GM12878 (cell line): ENCODE measurements around the gene PSMD14. TPM values are rescaled to one million over a fixed set of nuclear protein-coding genes. Genes with fewer than 3 reads are reported as not detected.

Experiments
- ATAC-seq: fragments of 200-7000 bp; cut with Tn5 transposase; 3 replicates; pipeline ENCODE4 v1.9.1; 2020; ENCODE audit warnings: mild to moderate bottlenecking, moderate library complexity
- BruUV-seq: library from RNA; stranded (reverse); fragments of 400-500 nt; replicated peaks from 2 replicates; lab custom pipeline; 2021; lab: Mats Ljungman, UMichigan
- CTCF ChIA-PET: fragments of 300-600 bp; sonication (Branson Sonifier 250); formaldehyde crosslinking; extraction: SDS; loops from one replicate; lab custom pipeline; 2021; ENCODE audit warnings: inconsistent platforms; lab: Yijun Ruan, JAX
- POLR2A ChIA-PET: fragments of 350-600 bp; formaldehyde crosslinking; extraction: SDS; loops from one replicate; lab custom pipeline; 2021; ENCODE audit warnings: inconsistent platforms; lab: Charles Lee
- RAD21 ChIA-PET: fragments of 300-600 bp; sonication (Branson Sonifier 250); formaldehyde crosslinking; loops from one replicate; lab custom pipeline; 2023; ENCODE audit warnings: antibody characterized with exemption; ENCODE audit not compliant: unreplicated experiment; lab: Charles Lee
- SMC1A ChIA-PET: fragments of 300-600 bp; sonication (Branson Sonifier 250); formaldehyde crosslinking; loops from one replicate; lab custom pipeline; 2023; ENCODE audit not compliant: unreplicated experiment, uncharacterized antibody; lab: Charles Lee
- DNase-seq: peaks from one replicate; pipeline ENCODE4 v3.0.0-alpha.2; 2011; ENCODE audit warnings: low read depth, low spot score
- FAIRE-seq: peaks from 3 replicates; lab custom pipeline; 2011; peaks lifted over from hg19 to GRCh38; lab: Jason Lieb, UNC
- H2AFZ ChIP-seq: 2 replicates; pipeline ENCODE4 v1.6.0; 2011; ENCODE audit warnings: low read depth, low read length, control low read depth; ENCODE audit not compliant: control insufficient read depth
- H3K27ac ChIP-seq: 2 replicates; pipeline ENCODE4 v1.5.1; 2011; ENCODE audit warnings: control low read depth; ENCODE audit not compliant: control insufficient read depth, insufficient read depth
- H3K27me3 ChIP-seq, 2 experiments: replicated peaks in 1 of 2; 2 replicates each; pipeline versions ENCODE4 v1.6.0 to v1.6.1; 2011; ENCODE audit warnings: low read length in 1 of 2; ENCODE audit not compliant: control insufficient read depth in 2 of 2, insufficient read depth in 2 of 2
- H3K36me3 ChIP-seq, 2 experiments: 2 replicates each; pipeline ENCODE4 v1.5.1; 2011; ENCODE audit warnings: low read length in 1 of 2; ENCODE audit not compliant: control insufficient read depth in 2 of 2, insufficient read depth in 2 of 2
- H3K4me1 ChIP-seq: 2 replicates; pipeline ENCODE4 v1.6.1; 2011; ENCODE audit warnings: mild to moderate bottlenecking, low read length, moderate library complexity, mixed read lengths; ENCODE audit not compliant: control insufficient read depth, insufficient read depth
- H3K4me2 ChIP-seq: 2 replicates; pipeline ENCODE4 v1.6.0; 2011; ENCODE audit warnings: control low read depth; ENCODE audit not compliant: control insufficient read depth, insufficient read depth
- H3K4me3 ChIP-seq: fragments of 200-600 bp; sonication (generic); 2 replicates; pipeline ENCODE4 v1.5.1; 2016
- H3K79me2 ChIP-seq: 2 replicates; pipeline ENCODE4 v1.6.0; 2011; ENCODE audit warnings: low read length; ENCODE audit not compliant: control insufficient read depth, insufficient read depth
- H3K9ac ChIP-seq: 2 replicates; pipeline ENCODE4 v1.8.0; 2011; ENCODE audit warnings: low read length, control low read depth, mixed read lengths; ENCODE audit not compliant: control insufficient read depth, insufficient read depth
- H3K9me3 ChIP-seq: replicated peaks from 3 replicates; pipeline ENCODE4 v1.5.1; 2011; ENCODE audit warnings: mild to moderate bottlenecking, low read length; ENCODE audit not compliant: control insufficient read depth, insufficient read depth
- H4K20me1 ChIP-seq: 2 replicates; pipeline ENCODE4 v1.6.0; 2011; ENCODE audit not compliant: control insufficient read depth, insufficient read depth
- BACH1 ChIP-seq: fragments of 450-650 bp; IDR thresholded peaks from 2 replicates; pipeline ENCODE4 v1.6.1; 2017; ENCODE audit warnings: mild to moderate bottlenecking, borderline replicate concordance
- BCL3 ChIP-seq: IDR thresholded peaks from 2 replicates; pipeline ENCODE4 v1.6.1; 2011; ENCODE audit warnings: borderline replicate concordance, low read depth, mild to moderate bottlenecking, moderate library complexity, low read length; ENCODE audit not compliant: insufficient read depth, poor library complexity, severe bottlenecking
- CHD2 ChIP-seq: IDR thresholded peaks from 2 replicates; pipeline ENCODE4 v1.6.1; 2011; ENCODE audit warnings: low read depth, low read length, improper control_type of control experiment, borderline replicate concordance
- CHD4 ChIP-seq: fragments of 200-600 bp; sonication (generic); IDR thresholded peaks from 2 replicates; pipeline ENCODE4 v1.6.1; 2016; ENCODE audit warnings: mild to moderate bottlenecking
- FOS ChIP-seq: IDR thresholded peaks from 3 replicates; pipeline ENCODE4 v1.6.1; 2011; ENCODE audit warnings: borderline replicate concordance; ENCODE audit not compliant: insufficient read length; ENCODE audit errors: extremely low read depth
- HDAC6 ChIP-seq: fragments of 200-600 bp; sonication (generic); IDR thresholded peaks from one replicate; pipeline ENCODE4 v1.8.0; 2017; ENCODE audit warnings: antibody characterized with exemption; ENCODE audit not compliant: unreplicated experiment
- HDGF ChIP-seq: fragments of 450-650 bp; IDR thresholded peaks from 2 replicates; pipeline ENCODE4 v1.6.1; 2016; ENCODE audit warnings: antibody characterized with exemption
- JUNB ChIP-seq: IDR thresholded peaks from 2 replicates; pipeline ENCODE4 v1.6.1; 2016; ENCODE audit warnings: antibody characterized with exemption, mild to moderate bottlenecking
- LARP7 ChIP-seq: fragments of 450-650 bp; IDR thresholded peaks from 2 replicates; pipeline ENCODE4 v1.6.1; 2017; ENCODE audit warnings: mild to moderate bottlenecking
- NRF1 ChIP-seq: conservative IDR thresholded peaks from 2 replicates; pipeline ENCODE4 v1.6.1; 2011; ENCODE audit warnings: mild to moderate bottlenecking, low read depth, low read length, improper control_type of control experiment
- PAX8 ChIP-seq: fragments of 450-650 bp; IDR thresholded peaks from 2 replicates; pipeline ENCODE4 v1.6.1; 2017; ENCODE audit warnings: mild to moderate bottlenecking, moderate library complexity
- PBX3 ChIP-seq: IDR thresholded peaks from 2 replicates; pipeline ENCODE4 v1.6.1; 2011; ENCODE audit warnings: mild to moderate bottlenecking, low read depth, low read length, moderate library complexity; ENCODE audit not compliant: insufficient replicate concordance
- SMAD1 ChIP-seq: fragments of 450-650 bp; IDR thresholded peaks from 2 replicates; pipeline ENCODE4 v1.6.1; 2018; ENCODE audit warnings: mild to moderate bottlenecking, low read depth; ENCODE audit not compliant: partially characterized antibody
- TCF3 ChIP-seq: IDR thresholded peaks from 2 replicates; pipeline ENCODE4 v1.6.1; 2012; ENCODE audit warnings: low read depth, mild to moderate bottlenecking, low read length, borderline replicate concordance; ENCODE audit not compliant: insufficient read depth
- USF2 ChIP-seq: IDR thresholded peaks from 2 replicates; pipeline ENCODE4 v1.6.1; 2011; ENCODE audit warnings: low read depth, low read length, improper control_type of control experiment, borderline replicate concordance
- YBX1 ChIP-seq: fragments of 450-650 bp; IDR thresholded peaks from 2 replicates; pipeline ENCODE4 v1.6.1; 2016; ENCODE audit warnings: antibody characterized with exemption
- ZNF384 ChIP-seq: IDR thresholded peaks from 2 replicates; pipeline ENCODE4 v1.6.1; 2012; ENCODE audit warnings: low read depth, mild to moderate bottlenecking, low read length, improper control_type of control experiment, borderline replicate concordance
- ZSCAN29 ChIP-seq: fragments of 450-650 bp; IDR thresholded peaks from 2 replicates; pipeline ENCODE4 v1.6.1; 2017; ENCODE audit warnings: mild to moderate bottlenecking, moderate library complexity
- WGBS: methylation state at CpG from one replicate; pipeline ENCODE4 v1.1.6; 2016; ENCODE audit warnings: low lambda C conversion rate; ENCODE audit not compliant: insufficient replicate concordance, insufficient coverage; ENCODE audit errors: missing lambda C conversion rate; 5-methylcytosine and 5-hydroxymethylcytosine counted together
- in situ Hi-C: fragments of 300-500 bp; cut with MboI; formaldehyde crosslinking; loops from 9 replicates; pipeline ENCODE4 v1.14.3; 2018; ENCODE audit warnings: mixed read lengths
- intact Hi-C: fragments of 100-400 bp; cut with micrococcal nuclease; formaldehyde crosslinking; loops from one replicate; pipeline ENCODE4 v1.14.2; 2022; ENCODE audit not compliant: unreplicated experiment
- polyA plus RNA-seq, 11 experiments: library from polyadenylated mRNA; depleted of rRNA in 4 of 11; unstranded in 6 of 11; stranded (reverse) in 5 of 11; fragments of >200 nt; fragmentation: Nextera tagmentation in 4 of 11; fragmentation: Illumina TruSeq in 1 of 11; extraction: Ambion mirVana in 4 of 11; extraction: Trizol in 1 of 11; gene quantifications; 1 replicate in 1 of 11; 2 replicates in 10 of 11; pipeline versions ENCODE4 v1.2.1 to v1.2.3, GENCODE V29; 2011 to 2016; ENCODE audit warnings: inconsistent platforms in 2 of 11, missing spikeins in 2 of 11, low read depth in 1 of 11
- total RNA-seq, 4 experiments: library from RNA; depleted of rRNA in 3 of 4; stranded (reverse); fragments of >200 nt in 3 of 4; fragmentation: Illumina TruSeq in 1 of 4; extraction: Trizol in 1 of 4; gene quantifications; 2 replicates each; pipeline versions ENCODE4 v1.2.1 to v1.2.3, GENCODE V29; 2013 to 2021

PSMD14 gene
- total and polyA plus RNA-seq, 10 of the 15 experiments (the other 5 are each of a cell fraction or from before 2014, with no cell fraction given) = 70.5 to 253 (median 127) TPM

- TF ChIP-seq PBX3 (no peak), SMAD1 (no peak), FOS (no peak)
- TF ChIP-seq, all 136 proteins: peak for 0
These were observed 35.0 kb downstream of the PSMD14 start (continued) for GRCh38 chr2:161343235-161343634.

GRCh38 chr2:161344692-161345091 lies 36.5 kb downstream of the PSMD14 start:
- peaks cover 18% of the 10 kb centered on the region for H3K79me2 ChIP-seq
- DNase-seq = no peak
- no peak for FAIRE-seq
- H3K27me3 ChIP-seq = no peaks in the 10 kb centered on the region
- H3K4me1 ChIP-seq = no peaks in the 10 kb centered on the region
- no peak overlapping the region for H3K4me3 ChIP-seq
- H3K9ac ChIP-seq = no peak overlapping the region
- intact Hi-C loops = no loop called here
- BruUV-seq = no TSS peak
- no peak for TF ChIP-seq PAX8
- no peak for TF ChIP-seq YBX1
- no peak for TF ChIP-seq BACH1
- TF ChIP-seq JUNB = no peak
- no peak for TF ChIP-seq CHD4
- TF ChIP-seq HDGF = no peak
- TF ChIP-seq ZNF384 = no peak
- TF ChIP-seq NRF1 = no peak
- TF ChIP-seq BCL3 = no peak
- TF ChIP-seq LARP7 = no peak
- TF ChIP-seq CHD2 = no peak
- no peak for TF ChIP-seq USF2
- no peak for TF ChIP-seq HDAC6
- no peak for TF ChIP-seq ZSCAN29
- no peak for TF ChIP-seq TCF3
- WGBS = 98% methylated on average over 2 of the region's 2 CpGs
- ChIA-PET SMC1A (no interaction called here), RAD21 (no interaction called here), POLR2A (no interaction called here), CTCF (no interaction called here)
- no peak overlapping the region for H3K4me2 ChIP-seq
- H3K9me3 ChIP-seq = no peaks in the 10 kb centered on the region; the same call in none of the 3 replicates
- H3K27ac ChIP-seq = no peak overlapping the region
- no peaks in the 10 kb centered on the region for H4K20me1 ChIP-seq
- no peak overlapping the region for H2AFZ ChIP-seq
- in situ Hi-C loops = no loop called here
- ATAC-seq = no peak
- H3K36me3 ChIP-seq = peaks cover 0 to 6% of the 10 kb centered on the region in 2 experiments; a peak in 1 of 4 replicates
